IPS DF 4.7 (cell line): Measurements from ENCODE around the gene CBFA2T3.

ENCODE experiments used
- DNase-seq: peaks from one replicate; pipeline ENCODE4 v3.0.0-alpha.2; 2013; ENCODE audit warnings: low spot score; ENCODE audit errors: extremely low read depth

The CBFA2T3 gene

GRCh38 chr16:88842308-88842756, 134.7 kb downstream of the CBFA2T3 start:
- no peak for DNase-seq

- DNase-seq: no peak
Observed at GRCh38 chr16:88841521-88842307, 135.3 kb downstream of the CBFA2T3 start.

- DNase-seq: no peak
Observed at GRCh38 chr16:88840600-88841215, 136.3 kb downstream of the CBFA2T3 start.

- no peak for DNase-seq
Observed at GRCh38 chr16:88839745-88840599, 137.0 kb downstream of the CBFA2T3 start.

- no peak for DNase-seq
Observed at GRCh38 chr16:88839026-88839529, 137.9 kb downstream of the CBFA2T3 start.

GRCh38 chr16:88838566-88838965, 138.4 kb downstream of the CBFA2T3 start:
- no peak for DNase-seq

GRCh38 chr16:88837806-88838205, 139.2 kb downstream of the CBFA2T3 start:
- no peak for DNase-seq

GRCh38 chr16:88836791-88837190, 140.2 kb downstream of the CBFA2T3 start:
- DNase-seq: no peak

- DNase-seq: no peak
Observed at GRCh38 chr16:88835818-88836217, 141.2 kb downstream of the CBFA2T3 start.

GRCh38 chr16:88835383-88835782, 141.6 kb downstream of the CBFA2T3 start:
- no peak for DNase-seq

GRCh38 chr16:88834670-88835069, 142.3 kb downstream of the CBFA2T3 start:
- no peak for DNase-seq

GRCh38 chr16:88833086-88833485, 143.9 kb downstream of the CBFA2T3 start:
- no peak for DNase-seq

- no peak for DNase-seq
Observed at GRCh38 chr16:88831838-88832237, 145.2 kb downstream of the CBFA2T3 start.

- no peak for DNase-seq
Observed at GRCh38 chr16:88830783-88831182, 146.2 kb downstream of the CBFA2T3 start.

- DNase-seq: no peak
Observed at GRCh38 chr16:88830258-88830657, 146.7 kb downstream of the CBFA2T3 start.

GRCh38 chr16:88828711-88829110, 148.3 kb downstream of the CBFA2T3 start:
- DNase-seq: no peak

- DNase-seq: no peak
Observed at GRCh38 chr16:88827727-88828126, 149.3 kb downstream of the CBFA2T3 start.

GRCh38 chr16:88826070-88826840, 150.8 kb downstream of the CBFA2T3 start:
- no peak for DNase-seq

- DNase-seq: no peak
Observed at GRCh38 chr16:88825146-88825545, 151.9 kb downstream of the CBFA2T3 start.
